HG02588 (cell line): ENCODE measurements around the gene LSM4.

Source experiments
- ATAC-seq: cut with Tn5 transposase; IDR thresholded peaks from one replicate; pipeline ENCODE4 v1.9.1; 2021; ENCODE audit warnings: mild to moderate bottlenecking, moderate library complexity; ENCODE audit not compliant: unreplicated experiment

The LSM4 gene

GRCh38 chr19:18261474-18261873, 61.4 kb downstream of the LSM4 start:
- no peak for ATAC-seq

DNA sequence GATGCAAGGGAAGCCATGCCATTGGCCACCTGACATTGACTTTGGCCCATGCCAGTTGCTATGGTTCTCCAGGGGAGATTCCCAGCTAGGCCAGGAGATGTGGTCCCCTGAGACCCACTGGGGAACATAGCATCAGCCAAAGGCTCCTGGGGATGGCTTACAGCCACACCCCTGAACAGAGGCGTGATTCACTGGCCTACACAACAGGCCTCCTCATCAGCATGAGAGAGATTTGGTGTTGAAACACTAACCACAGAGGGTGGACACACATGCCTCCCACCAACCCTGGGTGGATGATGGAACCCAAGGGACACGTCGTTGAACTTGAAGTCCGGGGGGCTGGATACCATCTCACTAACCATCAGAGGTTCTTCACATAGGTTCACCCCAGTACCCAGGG, 63.0 kb downstream of the LSM4 start:
- ATAC-seq = no peak

- ATAC-seq = no peak
These were observed 65.1 kb downstream of the LSM4 start for GRCh38 chr19:18257503-18258470.
